GM23338 (cell line): ENCODE results near the gene PGC. TPM values are rescaled to one million over a fixed set of nuclear protein-coding genes. Genes with fewer than 3 reads are reported as not detected.

Source experiments
- ATAC-seq: fragments of 200-7000 bp; cut with Tn5 transposase; 3 replicates; pipeline ENCODE4 v1.9.1; 2020
- DNase-seq: peaks from one replicate; pipeline ENCODE4 v3.0.0-alpha.2; 2015; ENCODE audit warnings: low spot score
- H2AFZ ChIP-seq: fragments of 200-600 bp; sonication (generic); 2 replicates; pipeline ENCODE4 v1.8.0; 2016; ENCODE audit warnings: antibody characterized with exemption, mild to moderate bottlenecking, moderate library complexity
- H3F3A ChIP-seq: fragments of 200-600 bp; sonication (generic); replicated peaks from 2 replicates; pipeline ENCODE4 v1.8.0; 2017; ENCODE audit warnings: antibody characterized with exemption, mixed run types, low read depth
- H3K27ac ChIP-seq: fragments of 200-600 bp; sonication (generic); 2 replicates; pipeline ENCODE4 v1.6.1; 2016; ENCODE audit warnings: low read depth
- H3K27me3 ChIP-seq: fragments of 200-600 bp; sonication (generic); 2 replicates; pipeline ENCODE4 v1.8.0; 2016; ENCODE audit warnings: mild to moderate bottlenecking, mixed run types, moderate library complexity; ENCODE audit not compliant: insufficient read depth
- H3K36me3 ChIP-seq: fragments of 200-600 bp; sonication (generic); 2 replicates; pipeline ENCODE4 v1.8.0; 2016; ENCODE audit warnings: mild to moderate bottlenecking; ENCODE audit not compliant: insufficient read depth
- H3K4me1 ChIP-seq: fragments of 200-600 bp; sonication (generic); 2 replicates; pipeline ENCODE4 v1.8.0; 2016; ENCODE audit warnings: mild to moderate bottlenecking, moderate library complexity; ENCODE audit not compliant: insufficient read depth
- H3K4me2 ChIP-seq: fragments of 200-600 bp; sonication (generic); 2 replicates; pipeline ENCODE4 v1.7.1; 2017; ENCODE audit warnings: mixed run types
- H3K4me3 ChIP-seq: fragments of 200-600 bp; sonication (generic); 2 replicates; pipeline ENCODE4 v1.6.1; 2016; ENCODE audit warnings: mixed run types
- H3K79me2 ChIP-seq: fragments of 200-600 bp; sonication (generic); replicated peaks from 2 replicates; pipeline ENCODE4 v1.8.0; 2017; ENCODE audit warnings: mild to moderate bottlenecking; ENCODE audit not compliant: insufficient read depth
- H3K9me2 ChIP-seq: fragments of 200-600 bp; sonication (generic); 2 replicates; pipeline ENCODE4 v1.8.0; 2017; ENCODE audit not compliant: insufficient read depth
- H4K20me1 ChIP-seq: fragments of 200-600 bp; sonication (generic); replicated peaks from 2 replicates; pipeline ENCODE4 v1.8.0; 2017; ENCODE audit warnings: mild to moderate bottlenecking; ENCODE audit not compliant: insufficient read depth
- H3K27ac Mint-ChIP-seq: 2 replicates; pipeline ENCODE4 v1.8.0; 2020; ENCODE audit warnings: inconsistent platforms, mild to moderate bottlenecking, moderate library complexity, mixed read lengths
- H3K27me3 Mint-ChIP-seq: 3 replicates; pipeline ENCODE4 v1.8.0; 2022; ENCODE audit warnings: low read depth, mild to moderate bottlenecking, moderate library complexity, mixed read lengths, inconsistent platforms; ENCODE audit not compliant: insufficient read depth, poor library complexity
- H3K36me3 Mint-ChIP-seq: 3 replicates; pipeline ENCODE4 v1.8.0; 2021; ENCODE audit warnings: low read depth, mild to moderate bottlenecking, inconsistent platforms, moderate library complexity, mixed read lengths
- H3K4me1 Mint-ChIP-seq: 3 replicates; pipeline ENCODE4 v1.8.0; 2020; ENCODE audit warnings: mild to moderate bottlenecking, inconsistent platforms, mixed read lengths
- H3K4me3 Mint-ChIP-seq: 3 replicates; pipeline ENCODE4 v1.8.0; 2021; ENCODE audit warnings: moderate library complexity, mild to moderate bottlenecking, inconsistent platforms, mixed read lengths
- H3K9me3 Mint-ChIP-seq: 3 replicates; pipeline ENCODE4 v1.8.0; 2020; ENCODE audit warnings: moderate library complexity, mild to moderate bottlenecking, inconsistent platforms, mixed read lengths
- CREB1 ChIP-seq: fragments of 250-450 bp; sonication (Bioruptor Pico); IDR thresholded peaks from 2 replicates; pipeline ENCODE4 v1.5.0; 2020; ENCODE audit warnings: low read depth, mild to moderate bottlenecking, moderate library complexity
- CTCF ChIP-seq, 2 experiments: fragments of 200-600 bp in 1 of 2; sonication (generic) in 1 of 2; conservative IDR thresholded peaks; 2 replicates each; pipeline versions ENCODE4 v1.5.1 to v1.6.1; 2016 to 2017; ENCODE audit warnings: antibody characterized with exemption in 2 of 2, low read depth in 2 of 2, mild to moderate bottlenecking in 2 of 2, moderate library complexity in 1 of 2
- EZH2 ChIP-seq: fragments of 200-600 bp; sonication (generic); IDR thresholded peaks from one replicate; pipeline ENCODE4 v1.8.0; 2017; ENCODE audit warnings: antibody characterized with exemption, mild to moderate bottlenecking, low read depth; ENCODE audit not compliant: unreplicated experiment
- NANOG ChIP-seq: IDR thresholded peaks from 2 replicates; pipeline ENCODE4 v1.6.1; 2016; ENCODE audit warnings: antibody characterized with exemption, borderline replicate concordance
- ZNF114 ChIP-seq: fragments of 250-450 bp; sonication (Bioruptor Pico); IDR thresholded peaks from 2 replicates; pipeline ENCODE4 v1.5.0; 2020; ENCODE audit warnings: mild to moderate bottlenecking, moderate library complexity
- ZNF462 ChIP-seq: fragments of 250-450 bp; sonication (Bioruptor Pico); IDR thresholded peaks from 2 replicates; pipeline ENCODE4 v1.5.0; 2020; ENCODE audit warnings: mild to moderate bottlenecking, moderate library complexity
- polyA plus RNA-seq: library from polyadenylated mRNA; unstranded; fragments of >200 nt; fragmentation: Nextera tagmentation; extraction: Ambion mirVana; gene quantifications from 2 replicates; pipeline ENCODE4 v1.2.1, GENCODE V29; 2016
- total RNA-seq: library from RNA; depleted of rRNA; stranded (reverse); fragments of >200 nt; shearing (Covaris generic); gene quantifications from 2 replicates; pipeline ENCODE4 v1.2.3, GENCODE V29; 2014

Gene PGC
- total and polyA plus RNA-seq, 2 experiments from 2014 or later = not detected

- TF ChIP-seq CTCF (conservative IDR thresholded peaks at IDR 0.05; ENCODE audit: low read depth in 2 of 2) (no peak), NANOG (no peak)
Measured at GRCh38 chr6:41769376-41769775, 22.2 kb upstream of the PGC start (continued).

GRCh38 chr6:41768545-41769308, 21.5 kb upstream of the PGC start:
- Histone ChIP-seq H3K4me2 (no peak overlapping the region), H3K4me1 (no peaks in the 10 kb centered on the region), H4K20me1 (no peaks in the 10 kb centered on the region), H3F3A (no peaks in the 10 kb centered on the region), H3K4me3 (no peak overlapping the region), H3K27ac (no peak overlapping the region), H3K9me2 (no peaks in the 10 kb centered on the region), H3K79me2 (no peaks in the 10 kb centered on the region), H3K36me3 (no peaks in the 10 kb centered on the region; the same call in 1 of the 2 replicates), H3K27me3 (no peaks in the 10 kb centered on the region), H2AFZ (no peak overlapping the region)
- TF ChIP-seq ZNF114 (CRISPR knock-in tag) (no peak), EZH2 (no peak), ZNF462 (CRISPR knock-in tag) (no peak), CREB1 (CRISPR knock-in tag) (no peak)
- peak overlapping the region; percentile 77 for H3K27ac Mint-ChIP-seq
- peaks cover 9% of the 10 kb centered on the region for H3K4me1 Mint-ChIP-seq
- DNase-seq (no peak), ATAC-seq (no peak)
- no peak overlapping the region for H3K4me3 Mint-ChIP-seq
- peaks cover 14% of the 10 kb centered on the region for H3K36me3 Mint-ChIP-seq
- H3K9me3 Mint-ChIP-seq = no peaks in the 10 kb centered on the region
- peaks cover 6% of the 10 kb centered on the region for H3K27me3 Mint-ChIP-seq
